Fibroblast of upper back skin (primary cell): ENCODE results near the gene IFNG.

Experiments
- DNase-seq: peaks from one replicate; pipeline ENCODE4 v3.0.0-alpha.2; 2013

IFNG gene

GRCh38 chr12:68163560-68164081, 4.1 kb upstream of the IFNG start:
- no peak for DNase-seq

- no peak for DNase-seq
These were observed 2.8 kb upstream of the IFNG start for GRCh38 chr12:68162374-68162773.

GRCh38 chr12:68158432-68158831, 1.1 kb downstream of the IFNG start:
- peak; percentile 10 for DNase-seq

- no peak for DNase-seq
These were observed 2.2 kb downstream of the IFNG start for GRCh38 chr12:68157380-68157779.

GRCh38 chr12:68156636-68157035, 2.9 kb downstream of the IFNG start:
- DNase-seq: no peak

GRCh38 chr12:68154779-68155178, 4.8 kb downstream of the IFNG start:
- DNase-seq: no peak

GRCh38 chr12:68148261-68148951, 11.1 kb downstream of the IFNG start:
- DNase-seq: no peak

- DNase-seq: no peak
These were observed 19.0 kb downstream of the IFNG start for GRCh38 chr12:68140556-68140955.

GRCh38 chr12:68139941-68140340, 19.6 kb downstream of the IFNG start:
- no peak for DNase-seq

GRCh38 chr12:68139001-68139400, 20.5 kb downstream of the IFNG start:
- no peak for DNase-seq

- DNase-seq: no peak
These were observed 21.1 kb downstream of the IFNG start for GRCh38 chr12:68138480-68138879.

GRCh38 chr12:68137335-68137830, 22.2 kb downstream of the IFNG start:
- DNase-seq: no peak

- no peak for DNase-seq
These were observed 24.0 kb downstream of the IFNG start for GRCh38 chr12:68135520-68135919.

GRCh38 chr12:68131867-68132414, 27.6 kb downstream of the IFNG start:
- DNase-seq: no peak

- DNase-seq: no peak
These were observed 29.6 kb downstream of the IFNG start for GRCh38 chr12:68129979-68130378.

- DNase-seq: peak; percentile 34
These were observed 37.2 kb downstream of the IFNG start for GRCh38 chr12:68122236-68122920.

GRCh38 chr12:68121143-68121542, 38.4 kb downstream of the IFNG start:
- no peak for DNase-seq

GRCh38 chr12:68119724-68120211, 39.8 kb downstream of the IFNG start:
- DNase-seq: no peak

GRCh38 chr12:68119250-68119649, 40.3 kb downstream of the IFNG start:
- no peak for DNase-seq

- no peak for DNase-seq
These were observed 41.3 kb downstream of the IFNG start for GRCh38 chr12:68118096-68118755.

GRCh38 chr12:68117661-68118060, 41.9 kb downstream of the IFNG start:
- no peak for DNase-seq

- no peak for DNase-seq
These were observed 44.3 kb downstream of the IFNG start for GRCh38 chr12:68115281-68115680.

GRCh38 chr12:68114606-68115005, 44.9 kb downstream of the IFNG start:
- no peak for DNase-seq
